ENCODE results near the gene SWT1. TPM values are rescaled to one million over a fixed set of nuclear protein-coding genes. Genes with fewer than 3 reads are reported as not detected.

SWT1 gene
- total RNA-seq, 1 donor from 2014 or later: 11.5 TPM

GRCh38 chr1:185263292-185263691 is 106.3 kb downstream of the SWT1 start:
- no peak overlapping the region for H3K4me3 Mint-ChIP-seq (ENCODE audit: unreplicated experiment)
- no peaks in the 10 kb centered on the region for H3K36me3 Mint-ChIP-seq (ENCODE audit: low read depth, unreplicated experiment)
- no peak overlapping the region for H3K27ac Mint-ChIP-seq (ENCODE audit: unreplicated experiment)
- no peak for DNase-seq (ENCODE audit: low spot score)
- no peaks in the 10 kb centered on the region for H3K27me3 Mint-ChIP-seq (ENCODE audit: unreplicated experiment)
- no peaks in the 10 kb centered on the region for H3K9me3 Mint-ChIP-seq (ENCODE audit: unreplicated experiment)
- no peaks in the 10 kb centered on the region for H3K4me1 Mint-ChIP-seq (ENCODE audit: unreplicated experiment)
- TF ChIP-seq CTCF (IDR thresholded peaks at IDR 0.05; ENCODE audit: unreplicated experiment): no peak

- Mint-ChIP-seq H3K4me3 (ENCODE audit: unreplicated experiment) (no peak overlapping the region), H3K4me1 (ENCODE audit: unreplicated experiment) (no peaks in the 10 kb centered on the region), H3K36me3 (ENCODE audit: low read depth, unreplicated experiment) (no peaks in the 10 kb centered on the region), H3K27me3 (ENCODE audit: unreplicated experiment) (no peaks in the 10 kb centered on the region), H3K9me3 (ENCODE audit: unreplicated experiment) (no peaks in the 10 kb centered on the region), H3K27ac (ENCODE audit: unreplicated experiment) (no peak overlapping the region)
- no peak for DNase-seq (ENCODE audit: low spot score)
- no peak for TF ChIP-seq CTCF (IDR thresholded peaks at IDR 0.05; ENCODE audit: unreplicated experiment)
These were observed 106.8 kb downstream of the SWT1 start for GRCh38 chr1:185263780-185264179.

GRCh38 chr1:185265314-185265713 is 108.3 kb downstream of the SWT1 start:
- H3K36me3 Mint-ChIP-seq (ENCODE audit: low read depth, unreplicated experiment): no peaks in the 10 kb centered on the region
- no peaks in the 10 kb centered on the region for H3K27me3 Mint-ChIP-seq (ENCODE audit: unreplicated experiment)
- no peaks in the 10 kb centered on the region for H3K9me3 Mint-ChIP-seq (ENCODE audit: unreplicated experiment)
- DNase-seq (ENCODE audit: low spot score): no peak
- H3K27ac Mint-ChIP-seq (ENCODE audit: unreplicated experiment): no peak overlapping the region
- H3K4me1 Mint-ChIP-seq (ENCODE audit: unreplicated experiment): no peaks in the 10 kb centered on the region
- no peak for TF ChIP-seq CTCF (IDR thresholded peaks at IDR 0.05; ENCODE audit: unreplicated experiment)
- H3K4me3 Mint-ChIP-seq (ENCODE audit: unreplicated experiment): no peak overlapping the region

GRCh38 chr1:185267301-185267700 is 110.3 kb downstream of the SWT1 start:
- Mint-ChIP-seq H3K36me3 (ENCODE audit: low read depth, unreplicated experiment) (no peaks in the 10 kb centered on the region), H3K4me1 (ENCODE audit: unreplicated experiment) (no peaks in the 10 kb centered on the region), H3K4me3 (ENCODE audit: unreplicated experiment) (no peak overlapping the region), H3K27ac (ENCODE audit: unreplicated experiment) (no peak overlapping the region), H3K27me3 (ENCODE audit: unreplicated experiment) (no peaks in the 10 kb centered on the region), H3K9me3 (ENCODE audit: unreplicated experiment) (no peaks in the 10 kb centered on the region)
- no peak for DNase-seq (ENCODE audit: low spot score)
- TF ChIP-seq CTCF (IDR thresholded peaks at IDR 0.05; ENCODE audit: unreplicated experiment): no peak

GRCh38 chr1:185267701-185268100 is 110.7 kb downstream of the SWT1 start:
- Mint-ChIP-seq H3K4me3 (ENCODE audit: unreplicated experiment) (no peak overlapping the region), H3K4me1 (ENCODE audit: unreplicated experiment) (no peaks in the 10 kb centered on the region), H3K27me3 (ENCODE audit: unreplicated experiment) (no peaks in the 10 kb centered on the region), H3K9me3 (ENCODE audit: unreplicated experiment) (no peaks in the 10 kb centered on the region), H3K27ac (ENCODE audit: unreplicated experiment) (no peak overlapping the region), H3K36me3 (ENCODE audit: low read depth, unreplicated experiment) (no peaks in the 10 kb centered on the region)
- no peak for TF ChIP-seq CTCF (IDR thresholded peaks at IDR 0.05; ENCODE audit: unreplicated experiment)
- no peak for DNase-seq (ENCODE audit: low spot score)

All from endothelial cell (in vitro differentiated cells).